Activated T-helper 17 cell treated with anti-CD3 and anti-CD28 coated beads, Interleukin-2, amount 50 U/mL, for 72 hours (primary cell): ENCODE data around the gene DERA. TPM values are rescaled to one million over a fixed set of nuclear protein-coding genes. Genes with fewer than 3 reads are reported as not detected.
"Not testable (repeated sequence)": the region's sequence is repeated elsewhere in the genome, so short reads cannot be mapped to it uniquely, and the experiment has no call there.

Source experiments
- ATAC-seq: fragments of 150-1000 bp; cut with Tn5 transposase; replicated peaks from 2 replicates; pipeline ENCODE4 v1.10.0; 2021; ENCODE audit warnings: mild to moderate bottlenecking, moderate library complexity
- H3K27ac Mint-ChIP-seq: one replicate; pipeline ENCODE4 v1.8.0; 2022; ENCODE audit warnings: mixed read lengths
- H3K27me3 Mint-ChIP-seq: one replicate; pipeline ENCODE4 v1.8.0; 2022; ENCODE audit warnings: mixed read lengths
- H3K36me3 Mint-ChIP-seq: one replicate; pipeline ENCODE4 v1.8.0; 2022; ENCODE audit warnings: low read depth, mild to moderate bottlenecking, mixed read lengths
- H3K4me1 Mint-ChIP-seq: one replicate; pipeline ENCODE4 v1.8.0; 2022; ENCODE audit warnings: mixed read lengths
- H3K4me3 Mint-ChIP-seq: one replicate; pipeline ENCODE4 v1.8.0; 2022; ENCODE audit warnings: mild to moderate bottlenecking, mixed read lengths
- H3K9me3 Mint-ChIP-seq: one replicate; pipeline ENCODE4 v1.8.0; 2022; ENCODE audit warnings: mixed read lengths
- total RNA-seq, 2 donors: library from RNA; stranded (reverse); gene quantifications; one replicate each; pipeline ENCODE4 v1.2.3, GENCODE V29; 2022

The DERA gene
- total RNA-seq, 2 donors from 2014 or later: 19.2 to 26.1 TPM

- Mint-ChIP-seq H3K4me3 (no peak overlapping the region), H3K27me3 (no peaks in the 10 kb centered on the region)
Observed at GRCh38 chr12:15963271-15963670, 52.1 kb downstream of the DERA start.

DNA sequence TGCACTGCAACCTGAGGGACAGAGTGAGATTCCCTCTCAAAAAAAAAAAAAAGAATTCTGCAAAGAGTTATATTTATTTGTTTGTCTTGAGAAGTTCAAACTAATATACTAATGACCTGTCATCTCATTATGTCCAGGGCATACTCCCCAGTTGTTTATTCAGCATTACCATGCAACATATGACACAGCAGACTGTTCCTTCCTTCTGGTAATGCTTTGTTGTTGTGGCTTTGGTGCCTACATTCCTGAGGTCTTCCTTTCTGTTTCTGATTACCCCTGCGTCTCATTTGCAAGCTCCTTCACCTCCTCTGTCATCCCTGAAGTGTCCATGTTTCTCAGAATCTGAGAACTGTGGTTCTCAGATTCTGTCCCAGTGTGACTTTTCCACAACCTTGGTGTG lies 55.3 kb downstream of the DERA start:
- peaks cover 3% of the 10 kb centered on the region for H3K4me1 Mint-ChIP-seq
- H3K9me3 Mint-ChIP-seq: no peaks in the 10 kb centered on the region
- H3K27ac Mint-ChIP-seq: no peak overlapping the region
- H3K4me3 Mint-ChIP-seq: no peak overlapping the region
- ATAC-seq: no peak
- peaks cover 60% of the 10 kb centered on the region for H3K36me3 Mint-ChIP-seq
- H3K27me3 Mint-ChIP-seq: no peaks in the 10 kb centered on the region

More at GRCh38 chr12:15963271-15963670, 52.1 kb downstream of the DERA start:
- Mint-ChIP-seq H3K27ac (no peak overlapping the region), H3K9me3 (no peaks in the 10 kb centered on the region), H3K4me1 (peaks cover 3% of the 10 kb centered on the region), H3K36me3 (peaks cover 61% of the 10 kb centered on the region)
- ATAC-seq: no peak

DNA sequence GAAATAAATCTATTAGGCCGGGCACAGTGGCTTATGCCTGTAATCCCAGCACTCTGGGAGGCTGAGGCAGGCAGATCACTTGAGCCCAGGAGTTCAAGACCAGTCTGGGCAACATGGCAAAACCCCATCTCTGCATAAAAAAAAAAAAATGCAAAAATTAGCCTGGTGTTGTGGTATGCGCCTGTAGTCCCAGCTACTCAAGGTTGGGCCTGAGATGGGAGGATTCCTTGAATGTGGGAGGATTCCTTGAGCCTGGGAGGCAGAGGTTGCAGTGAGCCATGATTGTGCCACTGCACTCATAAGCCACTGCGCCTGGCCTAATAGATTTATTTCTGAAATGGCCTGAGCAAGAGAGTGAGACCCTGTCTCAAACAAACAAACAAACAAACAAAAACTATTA lies 55.9 kb downstream of the DERA start:
- not testable (repeated sequence) for ATAC-seq, H3K27me3 Mint-ChIP-seq, H3K27ac Mint-ChIP-seq, H3K4me1 Mint-ChIP-seq, H3K9me3 Mint-ChIP-seq, H3K4me3 Mint-ChIP-seq
- peaks cover 56% of the 10 kb centered on the region for H3K36me3 Mint-ChIP-seq

- Mint-ChIP-seq H3K9me3 (no peaks in the 10 kb centered on the region), H3K27ac (no peak overlapping the region), H3K4me1 (peaks cover 3% of the 10 kb centered on the region), H3K27me3 (no peaks in the 10 kb centered on the region), H3K4me3 (no peak overlapping the region), H3K36me3 (peaks cover 30% of the 10 kb centered on the region)
- no peak for ATAC-seq
Observed at GRCh38 chr12:15971211-15971610, 60.1 kb downstream of the DERA start.

DNA sequence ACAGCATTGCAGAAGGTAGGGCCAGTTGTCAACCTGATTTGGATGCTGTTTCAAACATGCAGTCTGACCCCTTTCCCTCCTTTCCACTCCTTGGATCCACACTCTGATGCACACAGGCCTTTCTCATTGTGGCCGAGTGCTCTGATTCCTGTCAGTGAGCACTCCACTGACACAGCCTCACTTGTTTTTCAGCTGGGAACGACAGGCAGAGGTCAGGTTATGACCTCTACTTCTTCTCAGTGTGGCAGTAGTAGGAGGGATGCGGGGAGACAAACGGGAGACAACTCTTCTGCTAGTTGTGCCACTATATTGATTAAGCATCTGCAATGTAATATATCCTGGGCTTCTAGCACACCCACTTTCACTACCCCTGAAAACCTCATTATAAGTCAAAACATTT lies 61.8 kb downstream of the DERA start:
- Mint-ChIP-seq H3K36me3 (peaks cover 34% of the 10 kb centered on the region), H3K9me3 (no peaks in the 10 kb centered on the region), H3K27ac (no peak overlapping the region), H3K27me3 (no peaks in the 10 kb centered on the region), H3K4me1 (no peaks in the 10 kb centered on the region), H3K4me3 (no peak overlapping the region)
- no peak for ATAC-seq

DNA sequence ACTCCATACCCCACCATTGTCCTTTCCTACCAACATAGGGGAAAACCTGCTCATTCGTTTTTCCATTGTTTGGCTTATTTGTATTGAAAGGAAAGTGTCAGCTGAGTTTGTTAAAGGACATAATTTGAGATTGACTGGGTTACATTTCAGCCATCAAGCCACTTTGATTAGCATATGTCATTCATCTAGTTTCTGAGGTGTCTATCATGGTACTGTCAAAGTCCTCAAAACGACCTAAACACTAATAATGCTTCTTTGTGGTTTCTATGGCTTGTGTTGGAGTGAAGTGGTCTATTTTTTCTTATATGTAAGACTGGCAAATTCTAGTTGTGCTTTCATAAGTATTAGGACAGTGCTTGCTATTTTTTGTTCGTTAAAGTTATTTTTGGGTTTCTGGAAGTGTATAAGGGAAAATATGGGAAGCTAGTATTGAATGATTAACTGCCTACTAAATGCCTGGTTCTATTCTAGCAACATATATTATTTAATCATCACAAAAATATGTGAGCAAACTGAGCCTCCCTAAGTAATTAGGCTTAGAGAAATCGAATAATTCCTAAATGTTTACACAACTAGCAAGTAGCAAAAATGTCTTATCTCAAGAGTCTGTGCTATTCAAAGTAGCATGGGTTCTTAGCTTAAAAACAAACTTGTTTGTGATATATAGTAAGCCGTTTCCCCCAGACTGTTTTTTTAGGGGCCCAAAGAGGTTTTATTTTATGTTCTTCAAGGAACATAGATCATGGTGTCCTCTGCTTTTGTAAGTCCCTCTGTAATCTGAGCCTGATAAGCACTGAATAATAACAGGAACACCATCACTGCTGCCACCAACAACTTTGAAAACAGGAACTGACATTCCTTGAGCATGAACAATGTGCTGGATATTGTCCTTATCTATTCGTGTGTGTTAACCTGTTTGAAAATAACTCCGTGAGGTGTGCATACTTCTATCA lies 67.1 kb downstream of the DERA start:
- no peak overlapping the region for H3K27ac Mint-ChIP-seq
- no peaks in the 10 kb centered on the region for H3K9me3 Mint-ChIP-seq
- ATAC-seq: no peak
- H3K4me3 Mint-ChIP-seq: no peak overlapping the region
- H3K36me3 Mint-ChIP-seq: peaks cover 26% of the 10 kb centered on the region
- H3K27me3 Mint-ChIP-seq: no peaks in the 10 kb centered on the region
- H3K4me1 Mint-ChIP-seq: no peaks in the 10 kb centered on the region

DNA sequence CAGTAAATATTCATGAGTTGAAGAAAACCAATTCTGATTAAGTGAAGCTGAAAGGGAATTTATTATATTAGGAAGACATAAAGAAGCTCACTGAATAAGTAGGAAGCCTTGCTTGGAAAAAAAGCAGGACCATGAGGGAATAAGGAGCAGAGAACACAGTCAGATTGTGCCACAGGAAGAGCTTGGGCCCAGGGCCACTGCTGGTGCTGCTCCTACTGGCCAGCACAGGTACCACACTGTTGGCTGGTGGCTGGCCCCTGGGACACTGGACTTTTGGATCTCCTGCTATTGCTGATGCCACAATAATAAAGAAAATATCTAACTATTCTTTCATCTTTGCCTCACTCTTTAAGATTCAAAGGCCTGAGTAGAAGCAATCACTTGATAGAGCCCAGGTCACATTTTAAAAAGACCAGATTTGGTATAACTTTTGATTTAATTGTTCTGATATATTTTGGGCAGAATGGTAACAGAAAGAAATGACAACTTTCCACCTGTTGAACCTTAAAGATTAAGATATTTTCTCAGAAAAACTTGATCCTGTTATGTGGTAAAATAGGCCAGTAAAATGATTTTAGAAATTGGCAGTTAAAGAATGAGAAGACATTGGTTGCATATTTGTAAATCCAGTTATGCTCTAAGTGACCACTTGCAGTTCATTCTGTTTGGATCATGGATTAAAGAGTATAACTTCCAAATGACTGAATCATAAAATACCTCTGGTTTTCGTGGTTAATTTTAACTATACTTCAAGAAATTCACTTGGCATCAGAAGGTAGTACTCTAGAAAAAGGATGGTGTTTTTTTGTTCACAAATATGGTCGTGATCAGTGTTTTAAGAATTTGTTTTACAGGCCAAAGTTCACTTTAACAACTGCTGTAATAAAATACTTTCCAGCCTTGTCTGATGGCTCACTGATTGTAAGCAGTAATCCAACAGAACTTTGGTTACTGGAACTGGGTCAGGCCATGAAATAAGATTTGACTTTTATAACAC lies 68.3 kb downstream of the DERA start:
- Mint-ChIP-seq H3K9me3 (no peaks in the 10 kb centered on the region), H3K27me3 (no peaks in the 10 kb centered on the region), H3K4me1 (no peaks in the 10 kb centered on the region), H3K27ac (no peak overlapping the region), H3K36me3 (peaks cover 37% of the 10 kb centered on the region), H3K4me3 (no peak overlapping the region)
- no peak for ATAC-seq

- peaks cover 62% of the 10 kb centered on the region for H3K36me3 Mint-ChIP-seq
- no peaks in the 10 kb centered on the region for H3K27me3 Mint-ChIP-seq
- ATAC-seq: no peak
- no peak overlapping the region for H3K27ac Mint-ChIP-seq
- no peak overlapping the region for H3K4me3 Mint-ChIP-seq
- H3K9me3 Mint-ChIP-seq: no peaks in the 10 kb centered on the region
- no peaks in the 10 kb centered on the region for H3K4me1 Mint-ChIP-seq
Observed at GRCh38 chr12:15982071-15982470, 70.9 kb downstream of the DERA start.

DNA sequence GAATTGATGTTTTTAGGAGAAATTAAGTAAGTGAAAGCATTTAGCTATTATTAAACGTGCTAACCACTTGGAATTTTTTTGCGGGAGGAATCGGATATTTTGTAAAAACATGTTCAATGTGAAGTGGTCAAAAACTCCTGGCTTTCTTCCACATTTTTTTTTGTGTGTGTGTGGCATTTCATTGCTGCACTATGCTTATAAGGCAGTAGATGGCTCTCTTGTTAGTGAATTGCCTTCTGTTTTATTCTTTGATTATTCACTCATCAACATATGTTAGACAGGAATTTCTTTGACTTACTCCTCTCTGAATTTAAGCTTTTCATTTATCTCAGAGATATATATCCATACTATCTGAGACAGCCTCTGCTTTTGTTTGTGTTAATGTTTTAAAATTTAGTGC lies 71.3 kb downstream of the DERA start:
- ATAC-seq: no peak
- Mint-ChIP-seq H3K36me3 (peaks cover 62% of the 10 kb centered on the region), H3K4me3 (no peak overlapping the region), H3K27ac (no peak overlapping the region), H3K9me3 (no peaks in the 10 kb centered on the region), H3K4me1 (no peaks in the 10 kb centered on the region), H3K27me3 (no peaks in the 10 kb centered on the region)

GRCh38 chr12:15982921-15983320 lies 71.8 kb downstream of the DERA start:
- no peak for ATAC-seq
- Mint-ChIP-seq H3K9me3 (no peaks in the 10 kb centered on the region), H3K27me3 (no peaks in the 10 kb centered on the region), H3K27ac (no peak overlapping the region), H3K4me1 (no peaks in the 10 kb centered on the region), H3K4me3 (no peak overlapping the region), H3K36me3 (peaks cover 62% of the 10 kb centered on the region)

DNA sequence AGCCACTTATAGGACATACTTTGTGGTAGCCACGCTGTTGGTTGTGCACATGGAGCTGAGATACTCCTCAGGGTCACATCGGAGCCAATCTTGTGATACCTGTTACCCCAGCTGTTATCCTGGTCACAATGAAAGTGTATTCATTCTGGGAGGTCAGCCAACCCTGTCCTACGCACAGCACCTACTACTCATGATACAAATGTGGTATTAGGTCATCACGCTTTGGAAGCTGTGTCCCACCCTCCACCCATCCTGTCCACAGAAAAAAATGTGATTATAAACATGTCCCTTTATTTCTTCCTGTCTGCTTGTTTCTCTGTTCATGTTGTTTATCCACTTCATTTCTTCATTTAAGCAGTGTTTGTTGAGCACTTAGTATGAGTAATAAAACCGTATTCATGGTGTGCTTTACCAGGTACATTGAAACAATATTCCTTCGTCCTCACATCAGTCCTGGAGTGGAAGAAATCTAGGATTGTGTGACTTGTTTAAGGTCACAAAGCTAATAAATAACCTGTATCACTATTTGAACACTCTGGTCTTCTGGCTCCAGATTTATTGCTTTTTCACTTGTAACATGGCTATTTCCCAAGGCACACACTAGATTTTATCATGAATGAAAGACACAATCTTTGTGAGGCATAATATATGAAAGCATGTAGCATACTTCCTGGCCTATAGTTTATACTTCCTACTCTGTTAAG lies 73.1 kb downstream of the DERA start:
- Mint-ChIP-seq H3K9me3 (no peaks in the 10 kb centered on the region), H3K27me3 (no peaks in the 10 kb centered on the region), H3K27ac (peak overlapping the region; percentile 13), H3K4me1 (no peaks in the 10 kb centered on the region), H3K4me3 (no peak overlapping the region), H3K36me3 (peaks cover 72% of the 10 kb centered on the region)
- ATAC-seq: no peak

- Mint-ChIP-seq H3K36me3 (peaks cover 78% of the 10 kb centered on the region), H3K27me3 (no peaks in the 10 kb centered on the region), H3K27ac (peak overlapping the region; percentile 47), H3K9me3 (no peaks in the 10 kb centered on the region), H3K4me1 (no peaks in the 10 kb centered on the region), H3K4me3 (no peak overlapping the region)
- no peak for ATAC-seq
Observed at GRCh38 chr12:15984963-15985362, 73.8 kb downstream of the DERA start.

GRCh38 chr12:15987696-15988095 lies 76.6 kb downstream of the DERA start:
- ATAC-seq: no peak
- Mint-ChIP-seq H3K4me1 (no peaks in the 10 kb centered on the region), H3K9me3 (no peaks in the 10 kb centered on the region), H3K4me3 (no peak overlapping the region), H3K36me3 (peaks cover 96% of the 10 kb centered on the region), H3K27me3 (no peaks in the 10 kb centered on the region), H3K27ac (no peak overlapping the region)
